IPS-18a (cell line): ENCODE measurements around the gene PHF1.

ENCODE experiments used
- H3K27ac ChIP-seq: one replicate; pipeline ENCODE4 v1.5.1; 2013; ENCODE audit warnings: low read length
- H3K27me3 ChIP-seq: one replicate; pipeline ENCODE4 v1.6.1; 2013; ENCODE audit warnings: mild to moderate bottlenecking, low read length; ENCODE audit not compliant: control insufficient read depth, insufficient read depth
- H3K36me3 ChIP-seq: one replicate; pipeline ENCODE4 v1.6.1; 2013; ENCODE audit warnings: low read depth, low read length; ENCODE audit not compliant: control insufficient read depth
- H3K4me1 ChIP-seq: one replicate; pipeline ENCODE4 v1.6.1; 2013; ENCODE audit warnings: low read depth, low read length; ENCODE audit not compliant: control insufficient read depth
- H3K4me3 ChIP-seq: one replicate; pipeline ENCODE4 v1.5.1; 2013; ENCODE audit warnings: low read length
- H3K9ac ChIP-seq: one replicate; pipeline ENCODE4 v1.6.1; 2013; ENCODE audit warnings: mild to moderate bottlenecking, low read length, moderate library complexity
- H3K9me3 ChIP-seq: one replicate; pipeline ENCODE4 v1.6.1; 2013; ENCODE audit warnings: low read depth, low read length; ENCODE audit not compliant: control insufficient read depth

Gene PHF1

GRCh38 chr6:33441457-33441856, 30.6 kb downstream of the PHF1 start:
- H3K36me3 ChIP-seq: peaks cover 95% of the 10 kb centered on the region
- H3K27ac ChIP-seq: no peak overlapping the region
- no peaks in the 10 kb centered on the region for H3K4me1 ChIP-seq
- H3K9me3 ChIP-seq: no peaks in the 10 kb centered on the region
- H3K9ac ChIP-seq: no peak overlapping the region
- H3K27me3 ChIP-seq: no peaks in the 10 kb centered on the region
- no peak overlapping the region for H3K4me3 ChIP-seq

DNA sequence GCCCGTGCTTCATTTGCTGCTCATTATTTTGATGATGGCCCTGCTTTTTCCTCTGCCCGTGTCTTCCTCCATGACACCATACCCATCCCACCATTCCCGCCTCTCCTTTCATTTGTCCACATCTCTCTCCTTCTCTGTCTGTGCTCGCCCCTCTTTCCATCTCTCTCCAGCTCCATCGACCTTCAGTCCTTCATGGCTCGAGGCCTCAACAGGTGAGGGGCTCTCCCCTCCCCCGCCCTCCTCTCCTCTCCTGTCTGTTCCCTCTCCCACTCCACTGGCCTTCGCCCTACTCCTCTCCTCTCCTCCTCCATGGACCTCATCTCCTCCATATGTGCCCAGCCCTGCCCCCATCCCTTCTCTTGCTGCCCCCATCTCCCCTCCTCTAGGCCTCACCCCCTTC, 31.5 kb downstream of the PHF1 start:
- H3K4me1 ChIP-seq: no peaks in the 10 kb centered on the region
- peaks cover 95% of the 10 kb centered on the region for H3K36me3 ChIP-seq
- no peaks in the 10 kb centered on the region for H3K27me3 ChIP-seq
- no peak overlapping the region for H3K27ac ChIP-seq
- no peaks in the 10 kb centered on the region for H3K9me3 ChIP-seq
- no peak overlapping the region for H3K9ac ChIP-seq
- no peak overlapping the region for H3K4me3 ChIP-seq

DNA sequence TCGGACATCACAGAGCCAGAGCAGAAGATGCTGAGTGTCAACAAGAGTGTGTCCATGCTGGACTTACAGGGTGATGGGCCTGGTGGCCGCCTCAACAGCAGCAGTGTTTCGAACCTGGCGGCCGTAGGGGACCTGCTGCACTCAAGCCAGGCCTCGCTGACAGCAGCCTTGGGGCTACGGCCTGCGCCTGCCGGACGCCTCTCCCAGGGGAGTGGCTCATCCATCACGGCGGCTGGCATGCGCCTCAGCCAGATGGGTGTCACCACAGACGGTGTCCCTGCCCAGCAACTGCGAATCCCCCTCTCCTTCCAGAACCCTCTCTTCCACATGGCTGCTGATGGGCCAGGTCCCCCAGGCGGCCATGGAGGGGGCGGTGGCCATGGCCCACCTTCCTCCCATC, 32.2 kb downstream of the PHF1 start:
- Histone ChIP-seq H3K36me3 (peaks cover 95% of the 10 kb centered on the region), H3K27me3 (no peaks in the 10 kb centered on the region), H3K9me3 (no peaks in the 10 kb centered on the region), H3K27ac (no peak overlapping the region), H3K4me1 (no peaks in the 10 kb centered on the region), H3K9ac (no peak overlapping the region), H3K4me3 (no peak overlapping the region)

DNA sequence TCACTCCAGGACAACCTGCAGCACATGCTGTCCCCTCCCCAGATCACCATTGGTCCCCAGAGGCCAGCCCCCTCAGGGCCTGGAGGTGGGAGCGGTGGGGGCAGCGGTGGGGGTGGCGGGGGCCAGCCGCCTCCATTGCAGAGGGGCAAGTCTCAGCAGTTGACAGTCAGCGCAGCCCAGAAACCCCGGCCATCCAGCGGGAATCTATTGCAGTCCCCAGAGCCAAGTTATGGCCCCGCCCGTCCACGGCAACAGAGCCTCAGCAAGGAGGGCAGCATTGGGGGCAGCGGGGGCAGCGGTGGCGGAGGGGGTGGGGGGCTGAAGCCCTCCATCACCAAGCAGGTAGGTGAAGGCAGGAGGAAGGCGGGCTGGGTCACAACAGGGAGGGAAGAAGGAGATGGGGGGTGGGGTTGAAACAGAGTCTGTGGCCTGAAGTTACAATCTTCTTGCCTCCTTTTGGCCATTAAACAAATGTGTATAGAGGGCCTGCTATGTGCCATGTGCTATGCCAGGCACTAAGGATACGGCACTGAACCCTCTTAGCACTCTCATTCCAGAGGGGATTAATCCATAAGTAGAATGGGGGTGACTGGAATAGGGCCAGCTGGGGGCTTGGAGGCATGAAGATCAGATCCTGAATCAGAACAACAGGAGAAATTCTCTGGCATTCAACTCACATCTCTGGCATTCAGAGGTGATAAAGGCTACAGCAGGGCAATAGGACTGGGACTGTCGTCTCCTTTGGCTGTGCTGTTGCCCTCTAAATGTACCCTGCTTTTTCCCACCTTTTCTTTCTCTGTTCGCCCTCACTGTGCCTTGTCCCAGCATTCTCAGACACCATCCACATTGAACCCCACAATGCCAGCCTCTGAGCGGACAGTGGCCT, 33.0 kb downstream of the PHF1 start:
- Histone ChIP-seq H3K9ac (no peak overlapping the region), H3K4me1 (no peaks in the 10 kb centered on the region), H3K27ac (no peak overlapping the region), H3K4me3 (no peak overlapping the region), H3K36me3 (peaks cover 95% of the 10 kb centered on the region), H3K9me3 (no peaks in the 10 kb centered on the region), H3K27me3 (no peaks in the 10 kb centered on the region)

DNA sequence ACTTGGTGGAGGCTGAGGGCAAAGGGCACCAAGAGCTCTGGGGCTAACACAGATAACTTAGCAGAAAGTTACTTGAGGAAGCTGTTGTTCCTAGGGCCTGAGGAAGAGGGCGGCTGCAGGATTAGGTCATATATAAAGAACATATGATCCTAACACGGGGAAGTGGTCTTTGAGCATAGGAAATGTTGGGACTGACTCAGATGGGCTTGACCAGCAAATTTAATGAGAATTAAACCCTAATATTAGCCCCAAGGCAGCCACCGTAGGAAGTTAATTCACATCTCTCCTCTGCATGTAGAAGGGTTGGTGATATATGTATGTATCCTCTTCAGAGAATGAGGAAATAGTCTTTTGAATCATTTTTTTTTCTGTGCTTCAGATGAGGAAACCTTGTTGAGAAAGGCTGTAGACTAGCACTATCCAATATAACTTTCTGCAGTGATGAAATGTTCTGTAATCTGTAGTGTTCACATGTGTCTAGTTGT, 34.3 kb downstream of the PHF1 start:
- Histone ChIP-seq H3K9ac (no peak overlapping the region), H3K4me3 (no peak overlapping the region), H3K27ac (no peak overlapping the region), H3K4me1 (no peaks in the 10 kb centered on the region), H3K9me3 (no peaks in the 10 kb centered on the region), H3K27me3 (no peaks in the 10 kb centered on the region), H3K36me3 (peaks cover 99% of the 10 kb centered on the region)

DNA sequence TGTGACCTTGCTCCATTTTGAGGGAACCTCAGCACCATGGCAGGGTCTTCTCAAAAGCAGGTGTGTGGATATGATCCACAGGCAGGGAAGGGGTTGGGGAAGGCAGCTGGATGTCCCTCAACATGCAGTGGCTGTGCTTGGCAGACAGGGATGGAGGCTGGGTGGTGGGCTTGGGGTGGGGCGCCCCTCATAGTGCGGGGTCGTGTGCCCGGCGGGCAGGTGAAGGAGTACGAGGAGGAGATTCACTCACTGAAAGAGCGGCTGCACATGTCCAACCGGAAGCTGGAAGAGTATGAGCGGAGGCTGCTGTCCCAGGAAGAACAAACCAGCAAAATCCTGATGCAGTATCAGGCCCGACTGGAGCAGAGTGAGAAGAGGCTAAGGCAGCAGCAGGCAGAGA, 35.5 kb downstream of the PHF1 start:
- no peak overlapping the region for H3K9ac ChIP-seq
- no peaks in the 10 kb centered on the region for H3K4me1 ChIP-seq
- H3K27me3 ChIP-seq: no peaks in the 10 kb centered on the region
- H3K36me3 ChIP-seq: peaks cover 90% of the 10 kb centered on the region
- H3K9me3 ChIP-seq: no peaks in the 10 kb centered on the region
- H3K27ac ChIP-seq: no peak overlapping the region
- no peak overlapping the region for H3K4me3 ChIP-seq

DNA sequence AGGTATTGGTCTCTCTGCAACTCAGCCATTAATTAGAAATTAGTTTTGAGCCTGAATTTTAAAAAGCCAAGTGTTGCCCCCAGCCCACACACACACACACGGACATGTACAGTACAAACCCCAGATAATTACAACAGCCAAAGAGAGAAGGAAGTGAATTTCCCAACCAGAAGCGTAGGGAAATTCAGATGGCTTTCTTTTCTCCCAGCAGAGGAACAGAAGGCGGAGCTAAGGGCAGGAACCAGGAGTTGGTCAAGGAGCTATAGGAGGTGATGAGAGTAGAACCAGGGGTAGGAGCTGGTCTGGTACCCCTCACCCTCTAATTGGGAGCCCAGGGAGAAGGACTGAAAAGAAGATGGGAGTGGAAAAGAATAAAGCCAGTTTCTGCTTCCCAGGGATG, 39.6 kb downstream of the PHF1 start:
- Histone ChIP-seq H3K27ac (no peak overlapping the region), H3K9ac (no peak overlapping the region)

GRCh38 chr6:33451606-33452005, 40.8 kb downstream of the PHF1 start:
- no peak overlapping the region for H3K4me3 ChIP-seq

More for the DNA sequence above, 39.6 kb downstream of the PHF1 start:
- Histone ChIP-seq H3K4me3 (no peak overlapping the region), H3K9me3 (no peaks in the 10 kb centered on the region), H3K36me3 (peaks cover 50% of the 10 kb centered on the region), H3K27me3 (no peaks in the 10 kb centered on the region), H3K4me1 (no peaks in the 10 kb centered on the region)

DNA sequence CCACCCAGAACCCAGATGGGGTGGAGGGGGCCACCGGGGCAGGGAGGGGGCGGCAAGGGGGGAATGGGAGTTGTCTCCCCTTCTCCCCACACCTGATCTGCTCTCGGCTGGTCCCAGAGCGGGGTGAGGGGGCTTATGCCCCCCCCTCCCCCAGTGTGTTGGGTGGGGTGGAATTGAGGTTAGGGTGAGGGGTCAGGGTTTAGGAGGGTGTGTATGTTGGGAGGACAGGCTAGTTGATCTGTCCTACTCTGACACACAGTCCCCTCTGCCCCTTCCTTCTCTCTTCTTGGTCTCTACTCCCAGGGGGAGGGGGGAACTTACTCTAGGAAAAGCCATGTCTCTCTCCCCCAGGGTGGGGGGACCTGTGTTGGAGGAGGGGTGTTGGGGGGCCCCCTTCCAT, 41.7 kb downstream of the PHF1 start:
- Histone ChIP-seq H3K9me3 (no peaks in the 10 kb centered on the region), H3K9ac (no peak overlapping the region), H3K4me3 (no peak overlapping the region), H3K27me3 (no peaks in the 10 kb centered on the region), H3K27ac (no peak overlapping the region), H3K36me3 (peaks cover 42% of the 10 kb centered on the region), H3K4me1 (no peaks in the 10 kb centered on the region)

More at GRCh38 chr6:33451606-33452005, 40.8 kb downstream of the PHF1 start:
- no peak overlapping the region for H3K27ac ChIP-seq
- H3K36me3 ChIP-seq: peaks cover 51% of the 10 kb centered on the region
- H3K9ac ChIP-seq: no peak overlapping the region
- no peaks in the 10 kb centered on the region for H3K27me3 ChIP-seq
- H3K9me3 ChIP-seq: no peaks in the 10 kb centered on the region
- no peaks in the 10 kb centered on the region for H3K4me1 ChIP-seq

DNA sequence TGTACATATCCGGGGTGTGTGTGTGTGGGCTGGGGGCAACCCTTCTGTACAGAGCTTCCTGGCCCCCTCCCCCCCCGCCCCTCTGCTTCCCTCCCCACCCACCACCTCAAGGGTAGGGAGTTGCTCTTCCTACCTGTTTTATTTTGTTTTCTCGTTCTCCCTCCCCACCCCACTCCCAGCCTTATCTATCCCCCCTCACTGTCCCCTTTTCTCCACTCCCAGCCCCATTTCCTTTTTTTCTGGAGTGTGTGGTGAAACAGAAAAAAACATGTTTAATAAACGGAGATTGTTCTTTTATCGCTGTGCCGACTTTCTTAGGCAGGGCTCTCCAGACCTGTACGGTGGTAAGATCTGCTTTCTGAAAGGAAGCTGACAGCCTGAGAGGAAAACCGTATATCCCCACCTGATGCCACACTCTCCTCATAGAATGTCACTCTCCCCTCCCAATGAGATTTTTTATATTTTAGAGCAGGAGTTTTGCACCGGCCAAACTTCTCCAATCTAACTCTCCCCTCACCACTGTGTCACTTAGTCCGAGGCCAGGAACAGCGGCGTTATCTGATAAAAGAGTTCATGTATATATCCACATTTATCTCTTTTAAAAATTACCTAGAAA, 42.7 kb downstream of the PHF1 start:
- H3K27me3 ChIP-seq: no peaks in the 10 kb centered on the region
- peaks cover 32% of the 10 kb centered on the region for H3K36me3 ChIP-seq
- H3K9ac ChIP-seq: peak overlapping the region; percentile 82
- peak overlapping the region; percentile 25 for H3K27ac ChIP-seq
- H3K4me3 ChIP-seq: peak overlapping the region; percentile 80
- no peaks in the 10 kb centered on the region for H3K9me3 ChIP-seq
- no peaks in the 10 kb centered on the region for H3K4me1 ChIP-seq

GRCh38 chr6:33454009-33454946, 43.5 kb downstream of the PHF1 start, which contains the start of gene ZBTB9:
TSS of gene ZBTB9 (plus strand) at chr6:33454576. CDS start at chr6:33455101, 525 bp downstream.
- no peaks in the 10 kb centered on the region for H3K9me3 ChIP-seq
- H3K27me3 ChIP-seq: no peaks in the 10 kb centered on the region
- H3K4me1 ChIP-seq: no peaks in the 10 kb centered on the region
- peaks cover 24% of the 10 kb centered on the region for H3K36me3 ChIP-seq
- H3K4me3 ChIP-seq: peak within 1 kb of the TSS; percentile 80
- peak within 1 kb of the TSS; percentile 25 for H3K27ac ChIP-seq
- H3K9ac ChIP-seq: peak within 1 kb of the TSS; percentile 82
